Measurements from ENCODE around the gene KLHL18. TPM values are rescaled to one million over a fixed set of nuclear protein-coding genes. Genes with fewer than 3 reads are reported as not detected.
"Not testable (repeated sequence)": the region's sequence is repeated elsewhere in the genome, so short reads cannot be mapped to it uniquely, and the experiment has no call there.

The KLHL18 gene
- polyA plus RNA-seq, 2 of the 4 experiments (the other 2 are of a cell fraction), result 14.3 to 20.7 TPM

DNA sequence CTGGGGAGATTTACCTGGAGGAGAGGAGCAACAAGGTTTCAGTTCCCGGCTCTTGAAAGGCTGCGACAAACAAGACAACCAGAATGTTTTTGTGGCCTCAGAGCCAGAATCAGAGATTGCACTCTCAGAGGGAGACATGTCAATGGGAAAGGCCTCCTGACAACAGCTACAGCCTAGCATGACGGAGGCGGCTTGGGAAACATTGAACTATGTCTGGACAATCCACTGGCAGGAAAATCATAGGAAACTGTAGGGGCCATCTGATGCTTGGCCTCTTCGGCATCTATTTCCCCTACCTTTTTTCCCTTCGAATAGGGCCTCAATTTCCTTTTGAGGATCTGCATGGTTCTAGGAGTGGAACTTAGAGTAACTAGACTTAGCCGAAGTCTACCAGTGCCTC is 84.9 kb downstream of the KLHL18 start:
- TF ChIP-seq HDAC2 (IDR thresholded peaks at IDR 0.05) (no peak), MAFK (IDR thresholded peaks at IDR 0.05; ENCODE audit: partially characterized antibody) (no peak), NPAS2 (CRISPR knock-in tag; IDR thresholded peaks at IDR 0.05; ENCODE audit: borderline replicate concordance) (no peak), NFE2L2 (conservative IDR thresholded peaks at IDR 0.05; ENCODE audit: low read length) (no peak), GATA3 (IDR thresholded peaks at IDR 0.05; ENCODE audit: borderline replicate concordance) (no peak), CEBPB (IDR thresholded peaks at IDR 0.05) (no peak), NR3C1 (IDR thresholded peaks at IDR 0.05) (no peak), MAZ (IDR thresholded peaks at IDR 0.05; ENCODE audit: borderline replicate concordance, low read depth, low read length) (no peak), ZFP36 (IDR thresholded peaks at IDR 0.05; ENCODE audit: borderline replicate concordance, partially characterized antibody) (no peak), FOSB (CRISPR knock-in tag; IDR thresholded peaks at IDR 0.05) (no peak), RAD21 (conservative IDR thresholded peaks at IDR 0.05 in 1 of 2, IDR thresholded peaks at IDR 0.05 in 1 of 2) (no peak), EHF (CRISPR knock-in tag; IDR thresholded peaks at IDR 0.05) (no peak), ZNF302 (CRISPR knock-in tag; IDR thresholded peaks at IDR 0.05) (no peak)
- TF ChIP-seq, protein P1, sequence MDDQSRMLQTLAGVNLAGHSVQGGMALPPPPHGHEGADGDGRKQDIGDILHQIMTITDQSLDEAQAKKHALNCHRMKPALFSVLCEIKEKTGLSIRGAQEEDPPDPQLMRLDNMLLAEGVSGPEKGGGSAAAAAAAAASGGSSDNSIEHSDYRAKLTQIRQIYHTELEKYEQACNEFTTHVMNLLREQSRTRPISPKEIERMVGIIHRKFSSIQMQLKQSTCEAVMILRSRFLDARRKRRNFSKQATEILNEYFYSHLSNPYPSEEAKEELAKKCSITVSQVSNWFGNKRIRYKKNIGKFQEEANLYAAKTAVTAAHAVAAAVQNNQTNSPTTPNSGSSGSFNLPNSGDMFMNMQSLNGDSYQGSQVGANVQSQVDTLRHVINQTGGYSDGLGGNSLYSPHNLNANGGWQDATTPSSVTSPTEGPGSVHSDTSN (IDR thresholded peaks at IDR 0.05), result no peak
- TF ChIP-seq, protein P2, sequence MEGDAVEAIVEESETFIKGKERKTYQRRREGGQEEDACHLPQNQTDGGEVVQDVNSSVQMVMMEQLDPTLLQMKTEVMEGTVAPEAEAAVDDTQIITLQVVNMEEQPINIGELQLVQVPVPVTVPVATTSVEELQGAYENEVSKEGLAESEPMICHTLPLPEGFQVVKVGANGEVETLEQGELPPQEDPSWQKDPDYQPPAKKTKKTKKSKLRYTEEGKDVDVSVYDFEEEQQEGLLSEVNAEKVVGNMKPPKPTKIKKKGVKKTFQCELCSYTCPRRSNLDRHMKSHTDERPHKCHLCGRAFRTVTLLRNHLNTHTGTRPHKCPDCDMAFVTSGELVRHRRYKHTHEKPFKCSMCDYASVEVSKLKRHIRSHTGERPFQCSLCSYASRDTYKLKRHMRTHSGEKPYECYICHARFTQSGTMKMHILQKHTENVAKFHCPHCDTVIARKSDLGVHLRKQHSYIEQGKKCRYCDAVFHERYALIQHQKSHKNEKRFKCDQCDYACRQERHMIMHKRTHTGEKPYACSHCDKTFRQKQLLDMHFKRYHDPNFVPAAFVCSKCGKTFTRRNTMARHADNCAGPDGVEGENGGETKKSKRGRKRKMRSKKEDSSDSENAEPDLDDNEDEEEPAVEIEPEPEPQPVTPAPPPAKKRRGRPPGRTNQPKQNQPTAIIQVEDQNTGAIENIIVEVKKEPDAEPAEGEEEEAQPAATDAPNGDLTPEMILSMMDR (IDR thresholded peaks at IDR 0.05), result no peak
- no peak overlapping the region for H3K4me2 ChIP-seq
- POLR2A ChIA-PET, result no interaction called here
- CTCF ChIA-PET, result interaction anchor here (0.6 kb wide), 1 partner anchor 432 kb away, joined by 5 read pairs; no protein-coding TSS in a partner anchor
- H3K9me3 ChIP-seq, result no peaks in the 10 kb centered on the region
- no peak for DNase-seq (ENCODE audit: low read depth in 1 of 2, low spot score in 1 of 2)
- FAIRE-seq, result no peak
- 92% methylated on average over 7 of the region's 7 CpGs for WGBS (ENCODE audit: missing lambda C conversion rate)
- H3K27ac ChIP-seq, result no peak overlapping the region
- H3K4me3 ChIP-seq, result no peak overlapping the region
- no peak for ATAC-seq
- H3K4me1 ChIP-seq, result no peaks in the 10 kb centered on the region

DNA sequence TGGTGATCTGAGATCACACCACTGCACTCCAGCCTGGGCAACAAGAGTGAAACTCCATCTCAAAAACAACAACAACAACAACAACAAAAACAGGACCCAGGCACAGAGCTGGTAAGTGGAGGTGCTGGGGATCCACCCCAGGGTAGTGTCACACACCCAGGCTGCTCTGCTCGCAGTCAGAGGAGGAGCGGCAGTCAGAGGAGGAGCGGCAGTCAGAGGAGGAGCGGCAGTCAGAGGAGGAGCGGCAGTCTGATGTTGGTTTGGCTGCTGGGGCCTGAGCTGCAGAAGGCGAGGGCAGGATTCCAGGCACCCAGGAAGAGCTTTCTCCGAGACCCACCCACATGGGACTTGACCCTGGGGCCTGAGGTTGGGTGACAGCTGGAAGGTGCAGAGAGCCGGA is 87.3 kb downstream of the KLHL18 start:
- not testable (repeated sequence) for H3K4me1 ChIP-seq; ATAC-seq; H3K27ac ChIP-seq; DNase-seq (ENCODE audit: low read depth in 1 of 2, low spot score in 1 of 2); H3K9me3 ChIP-seq; H3K4me2 ChIP-seq; FAIRE-seq; H3K4me3 ChIP-seq
- ChIA-PET CTCF (interaction anchor here (0.7 to 2.1 kb wide), 9 partner anchors 9 to 329 kb away, joined by 3 to 8 read pairs (median 3); partner anchors contain the start of gene SETD2), POLR2A (interaction anchor here (0.9 kb wide), 1 partner anchor 11 kb away, joined by 3 read pairs; the partner anchor contains the start of gene PTPN23)
- WGBS (ENCODE audit: missing lambda C conversion rate), result 95% methylated on average over 8 of the region's 8 CpGs

DNA sequence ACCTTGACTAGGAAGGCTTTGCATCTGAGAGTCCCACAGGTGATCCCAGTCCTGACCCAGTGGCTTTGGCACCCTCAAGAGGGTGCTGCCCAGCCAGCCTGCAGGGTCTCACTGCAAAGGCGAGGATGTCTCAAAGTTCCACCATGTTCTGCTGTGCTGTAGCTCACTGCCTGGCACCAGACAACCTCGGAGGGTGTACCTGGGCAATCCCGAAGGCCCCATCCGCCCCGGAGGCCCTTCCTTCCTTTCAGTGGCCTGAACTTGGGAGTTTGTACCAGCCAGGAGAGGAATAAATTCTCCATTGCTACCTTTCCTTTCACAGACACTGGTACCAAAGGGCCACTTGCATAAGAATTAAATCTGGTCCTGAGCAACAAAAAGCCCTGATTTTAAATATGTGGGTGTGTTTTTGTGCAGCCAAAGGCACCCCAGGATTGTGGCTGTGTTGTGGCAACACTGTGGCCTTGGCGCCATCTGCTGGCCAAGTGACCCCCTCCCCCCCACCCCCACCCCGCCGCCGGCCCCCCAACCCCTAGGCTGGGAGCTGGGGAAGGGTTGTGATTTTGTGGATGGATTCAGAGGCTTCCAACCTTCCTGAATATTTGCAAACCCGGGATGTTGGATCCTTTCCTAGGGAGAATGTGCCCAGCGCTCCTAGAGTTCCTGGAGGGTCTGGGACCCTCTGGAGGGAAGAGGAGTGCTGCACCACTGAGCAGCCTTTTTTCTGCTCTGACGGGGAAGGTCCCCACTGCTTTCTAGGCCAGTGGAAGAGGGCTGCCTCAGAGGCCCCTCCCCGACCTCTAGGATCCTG is 88.3 kb downstream of the KLHL18 start:
- ATAC-seq (peak; percentile 52 to 77; a peak in 4 of 6 replicates), FAIRE-seq (no peak), DNase-seq (ENCODE audit: low read depth in 1 of 2, low spot score in 1 of 2) (peak in 1 of 2 experiments; percentile 30)
- H3K4me2 ChIP-seq, result no peak overlapping the region
- no peaks in the 10 kb centered on the region for H3K4me1 ChIP-seq
- ChIA-PET CTCF (interaction anchor here (0.6 to 2.1 kb wide), 8 partner anchors 8 to 207 kb away, joined by 3 to 8 read pairs (median 3); partner anchors contain the start of gene SETD2), POLR2A (no interaction called here)
- 21% methylated on average over 4 of the region's 13 CpGs for WGBS (ENCODE audit: missing lambda C conversion rate)
- no peak overlapping the region for H3K27ac ChIP-seq
- H3K4me3 ChIP-seq, result no peak overlapping the region
- no peaks in the 10 kb centered on the region for H3K9me3 ChIP-seq
- no peak for TF ChIP-seq FOSL2 (IDR thresholded peaks at IDR 0.05)
- no peak for TF ChIP-seq FOSL2 (CRISPR knock-in tag; IDR thresholded peaks at IDR 0.05)
- no peak for TF ChIP-seq POLR2A (IDR thresholded peaks at IDR 0.05; ENCODE audit: low read length)
- peak; percentile 58; the same call in 2 of the 3 replicates for TF ChIP-seq SMC3 (IDR thresholded peaks at IDR 0.05)
- no peak for TF ChIP-seq KDM1A (IDR thresholded peaks at IDR 0.05; ENCODE audit: low read depth)
- TF ChIP-seq ZNF302 (CRISPR knock-in tag; IDR thresholded peaks at IDR 0.05), result no peak
- TF ChIP-seq POLR2AphosphoS2 (conservative IDR thresholded peaks at IDR 0.05; ENCODE audit: low read length), result no peak
- no peak for TF ChIP-seq FOXS1 (CRISPR knock-in tag; IDR thresholded peaks at IDR 0.05)
- no peak for TF ChIP-seq NFE2L2 (conservative IDR thresholded peaks at IDR 0.05; ENCODE audit: low read length)
- TF ChIP-seq ZC3H11A (IDR thresholded peaks at IDR 0.05), result no peak
- TF ChIP-seq MAFK (IDR thresholded peaks at IDR 0.05; ENCODE audit: partially characterized antibody), result no peak
- TF ChIP-seq NPAS2 (CRISPR knock-in tag; IDR thresholded peaks at IDR 0.05; ENCODE audit: borderline replicate concordance), result no peak
- TF ChIP-seq MAZ (IDR thresholded peaks at IDR 0.05; ENCODE audit: borderline replicate concordance, low read depth, low read length), result no peak
- TF ChIP-seq RAD21 (conservative IDR thresholded peaks at IDR 0.05 in 1 of 2, IDR thresholded peaks at IDR 0.05 in 1 of 2), result peak; percentile 43 to 69
- TF ChIP-seq HOXB13 (CRISPR knock-in tag; IDR thresholded peaks at IDR 0.05; ENCODE audit: low read depth), result no peak
- TF ChIP-seq, protein P3, sequence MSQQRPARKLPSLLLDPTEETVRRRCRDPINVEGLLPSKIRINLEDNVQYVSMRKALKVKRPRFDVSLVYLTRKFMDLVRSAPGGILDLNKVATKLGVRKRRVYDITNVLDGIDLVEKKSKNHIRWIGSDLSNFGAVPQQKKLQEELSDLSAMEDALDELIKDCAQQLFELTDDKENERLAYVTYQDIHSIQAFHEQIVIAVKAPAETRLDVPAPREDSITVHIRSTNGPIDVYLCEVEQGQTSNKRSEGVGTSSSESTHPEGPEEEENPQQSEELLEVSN (IDR thresholded peaks at IDR 0.05; ENCODE audit: borderline replicate concordance, low read depth), result no peak
- TF ChIP-seq, protein P2 (IDR thresholded peaks at IDR 0.05), result peak; percentile 47
- no peak for TF ChIP-seq CBX8 (IDR thresholded peaks at IDR 0.05)
- no peak for TF ChIP-seq FOSB (CRISPR knock-in tag; IDR thresholded peaks at IDR 0.05)

All from A549 (cell line).